K562 (cell line): ENCODE results near the gene VWC2L. TPM values are rescaled to one million over a fixed set of nuclear protein-coding genes. Genes with fewer than 3 reads are reported as not detected.

Experiments
- ATAC-seq: fragments of 200-7000 bp; cut with Tn5 transposase; 3 replicates; pipeline ENCODE4 v1.9.1; 2020; ENCODE audit warnings: moderate library complexity
- BruUV-seq: library from RNA; stranded (reverse); fragments of 400-500 nt; replicated peaks from 2 replicates; lab custom pipeline; 2021; lab: Mats Ljungman, UMichigan
- CTCF ChIA-PET: fragments of 300-600 bp; formaldehyde crosslinking; extraction: SDS; loops from one replicate; lab custom pipeline; 2021; ENCODE audit warnings: low intra/inter-chr PET ratio; lab: Yijun Ruan, JAX
- POLR2A ChIA-PET: fragments of 300-600, 350-650 bp; sonication (Branson Sonifier 250); formaldehyde crosslinking; extraction: SDS; loops from one replicate; lab custom pipeline; 2021; ENCODE audit warnings: antibody characterized with exemption, inconsistent platforms; lab: Yijun Ruan, JAX
- DNase-seq, 4 experiments: peaks; one replicate each; pipeline versions ENCODE4 v3.0.0 to v3.0.0-alpha.2; 2011 to 2018; ENCODE audit warnings: low spot score in 3 of 4, mixed read lengths in 3 of 4; ENCODE audit errors: extremely low read depth in 1 of 4
- FAIRE-seq: peaks from 2 replicates; lab custom pipeline; 2011; peaks lifted over from hg19 to GRCh38; lab: Jason Lieb, UNC
- H2AFZ ChIP-seq: 2 replicates; pipeline ENCODE4 v1.6.0; 2011; ENCODE audit warnings: low read depth, low read length, control low read depth, inconsistent platforms
- H3K27ac ChIP-seq: fragments of 200-600 bp; 3 replicates; pipeline ENCODE4 v1.8.0; 2011; ENCODE audit warnings: low read depth, mild to moderate bottlenecking, control low read depth, inconsistent platforms, low read length, moderate library complexity, mixed read lengths; ENCODE audit errors: extremely low read depth
- H3K27me3 ChIP-seq, 2 experiments: fragments of 300-600 bp in 1 of 2; 2 replicates in 1 of 2; 3 replicates in 1 of 2; pipeline versions ENCODE4 v1.6.0 to v1.8.0; 2011; ENCODE audit warnings: inconsistent platforms in 2 of 2, low read length in 2 of 2, mild to moderate bottlenecking in 1 of 2, mixed read lengths in 1 of 2, moderate library complexity in 1 of 2; ENCODE audit not compliant: control insufficient read depth in 2 of 2, insufficient read depth in 2 of 2
- H3K36me3 ChIP-seq: fragments of 300-600 bp; 3 replicates; pipeline ENCODE4 v1.8.0; 2011; ENCODE audit warnings: mild to moderate bottlenecking, low read length, inconsistent platforms; ENCODE audit not compliant: control insufficient read depth, insufficient read depth
- H3K4me1 ChIP-seq, 2 experiments: fragments of 200-600 bp in 1 of 2; replicated peaks in 1 of 2; 2 replicates in 1 of 2; 3 replicates in 1 of 2; pipeline versions ENCODE4 v1.5.1 to v1.8.0; 2011; ENCODE audit warnings: inconsistent platforms in 2 of 2, low read length in 2 of 2, mild to moderate bottlenecking in 1 of 2, mixed read lengths in 1 of 2, moderate library complexity in 1 of 2; ENCODE audit not compliant: control insufficient read depth in 2 of 2, insufficient read depth in 2 of 2
- H3K4me2 ChIP-seq: 2 replicates; pipeline ENCODE4 v1.6.1; 2011; ENCODE audit warnings: low read length, control low read depth, inconsistent platforms, mixed read lengths; ENCODE audit not compliant: insufficient read depth
- H3K4me3 ChIP-seq: fragments of 200-600 bp; sonication (generic), shearing (Covaris generic); 2 replicates; pipeline ENCODE4 v1.5.1; 2016; ENCODE audit warnings: control low read depth, inconsistent platforms
- H3K79me2 ChIP-seq: fragments of 200-600 bp; 3 replicates; pipeline ENCODE4 v1.8.0; 2011; ENCODE audit warnings: low read length, inconsistent platforms; ENCODE audit not compliant: control insufficient read depth, insufficient read depth
- H3K9ac ChIP-seq, 2 experiments: 2 replicates each; pipeline versions ENCODE4 v1.6.0 to v1.6.1; 2011; ENCODE audit warnings: low read depth in 2 of 2, low read length in 2 of 2, control low read depth in 1 of 2, inconsistent platforms in 1 of 2, mild to moderate bottlenecking in 1 of 2, mixed read lengths in 1 of 2; ENCODE audit not compliant: insufficient read depth in 1 of 2
- H3K9me1 ChIP-seq: one replicate; pipeline ENCODE4 v1.6.0; 2011; ENCODE audit warnings: inconsistent platforms, mild to moderate bottlenecking, low read length, moderate library complexity; ENCODE audit not compliant: control insufficient read depth, insufficient read depth
- H3K9me3 ChIP-seq: replicated peaks from 2 replicates; pipeline ENCODE4 v1.5.1; 2011; ENCODE audit warnings: low read depth, low read length, inconsistent platforms; ENCODE audit not compliant: control insufficient read depth, insufficient read depth
- H4K20me1 ChIP-seq: replicated peaks from 2 replicates; pipeline ENCODE4 v1.6.1; 2011; ENCODE audit warnings: low read length, inconsistent platforms, mixed read lengths; ENCODE audit not compliant: control insufficient read depth, insufficient read depth
- CBX1 ChIP-seq: sonication (generic); IDR thresholded peaks from 2 replicates; pipeline ENCODE4 v1.6.1; 2016; ENCODE audit warnings: antibody characterized with exemption, low read depth, mild to moderate bottlenecking
- CHD4 ChIP-seq: fragments of 200-600 bp; sonication (generic); IDR thresholded peaks from 3 replicates; pipeline ENCODE4 v1.6.1; 2012; ENCODE audit warnings: low read depth, mild to moderate bottlenecking, mixed read lengths, low read length, inconsistent platforms; ENCODE audit not compliant: insufficient read depth, insufficient replicate concordance, poor library complexity, severe bottlenecking
- CLOCK ChIP-seq: fragments of 250-450 bp; sonication (Bioruptor Pico); IDR thresholded peaks from 2 replicates; pipeline ENCODE4 v1.4.0; 2020; ENCODE audit warnings: mild to moderate bottlenecking, moderate library complexity, borderline replicate concordance
- ETV6 ChIP-seq, 3 experiments: fragments of 150-350 bp in 1 of 3; sonication (generic) in 1 of 3; formaldehyde crosslinking in 1 of 3; IDR thresholded peaks; 2 replicates each; pipeline versions ENCODE4 v1.6.1 to v1.8.0; 2014 to 2022; ENCODE audit warnings: borderline replicate concordance in 2 of 3, low read depth in 2 of 3, antibody characterized with exemption in 1 of 3, low read length in 1 of 3, mild to moderate bottlenecking in 1 of 3, missing genetic modification reagents in 1 of 3
- HDAC6 ChIP-seq: IDR thresholded peaks from 2 replicates; pipeline ENCODE4 v1.6.1; 2012; ENCODE audit warnings: low read depth, mild to moderate bottlenecking, control low read depth, inconsistent platforms, low read length, moderate library complexity
- ID3 ChIP-seq, 2 experiments: fragments of 250-450 bp in 1 of 2; fragments of 450-650 bp in 1 of 2; sonication (Bioruptor Pico) in 1 of 2; IDR thresholded peaks; 2 replicates each; pipeline versions ENCODE4 v1.6.1 to v1.8.0; 2016 to 2021; ENCODE audit warnings: mild to moderate bottlenecking in 2 of 2, moderate library complexity in 2 of 2, missing compliant biosample characterization in 1 of 2, missing genetic modification characterization in 1 of 2
- NONO ChIP-seq, 2 experiments: fragments of 200-400 bp in 1 of 2; fragments of 450-650 bp in 1 of 2; formaldehyde crosslinking in 1 of 2; IDR thresholded peaks; 2 replicates each; pipeline ENCODE4 v1.6.1; 2017; ENCODE audit warnings: low read depth in 2 of 2, mild to moderate bottlenecking in 2 of 2, moderate library complexity in 2 of 2, low read length in 1 of 2
- NRF1 ChIP-seq, 2 experiments: fragments of 450-650 bp; IDR thresholded peaks in 1 of 2; conservative IDR thresholded peaks in 1 of 2; 2 replicates each; pipeline ENCODE4 v1.6.1; 2014; ENCODE audit warnings: mild to moderate bottlenecking in 2 of 2
- SMAD2 ChIP-seq: fragments of 150-350 bp; IDR thresholded peaks from 2 replicates; pipeline ENCODE4 v1.6.1; 2014; ENCODE audit warnings: low read depth, mild to moderate bottlenecking, low read length
- SOX6 ChIP-seq: fragments of 450-650 bp; IDR thresholded peaks from 2 replicates; pipeline ENCODE4 v1.6.1; 2014; ENCODE audit warnings: mild to moderate bottlenecking
- XRCC4 ChIP-seq: IDR thresholded peaks from one replicate; pipeline ENCODE4 v1.6.1; 2011; ENCODE audit not compliant: insufficient read depth, insufficient read length; ENCODE audit errors: extremely low read depth
- ZNF584 ChIP-seq: fragments of 200-800 bp; sonication (Bioruptor generic); IDR thresholded peaks from 2 replicates; pipeline ENCODE4 v1.6.1; 2016; ENCODE audit warnings: low read depth, mild to moderate bottlenecking, missing genetic modification characterization, missing compliant biosample characterization
- WGBS: fragments of 100-300 bp; shearing (Covaris generic); methylation state at CpG from one replicate; pipeline ENCODE4 v1.1.6; 2016; ENCODE audit warnings: low coverage, mixed read lengths; ENCODE audit not compliant: insufficient coverage; ENCODE audit errors: missing lambda C conversion rate; 5-methylcytosine and 5-hydroxymethylcytosine counted together
- in situ Hi-C: fragments of 300-500 bp; cut with MboI; formaldehyde crosslinking; loops from 4 replicates; pipeline ENCODE4 v1.15.0; 2018; ENCODE audit warnings: inconsistent platforms, mixed read lengths
- intact Hi-C: fragments of 100-400 bp; cut with micrococcal nuclease; formaldehyde crosslinking; loops from 2 replicates; pipeline ENCODE4 v1.14.2; 2022
- polyA plus RNA-seq, 8 experiments: library from polyadenylated mRNA; depleted of rRNA in 4 of 8; stranded (reverse) in 5 of 8; unstranded in 3 of 8; fragments of >200 nt; fragmentation: Nextera tagmentation in 2 of 8; fragmentation: Illumina TruSeq in 1 of 8; extraction: Ambion mirVana in 2 of 8; extraction: Trizol in 1 of 8; gene quantifications; 2 replicates each; pipeline versions ENCODE4 v1.2.1 to v1.2.3, GENCODE V29; 2011 to 2014; ENCODE audit warnings: inconsistent platforms in 1 of 8, missing spikeins in 1 of 8
- total RNA-seq, 7 experiments: library from RNA; depleted of rRNA in 6 of 7; stranded (reverse); fragments of >200 nt in 6 of 7; fragmentation: Illumina TruSeq in 2 of 7; extraction: Trizol in 2 of 7; gene quantifications; 2 replicates each; pipeline versions ENCODE4 v1.2.1 to v1.2.3, GENCODE V29; 2011 to 2021; ENCODE audit warnings: low replicate concordance in 1 of 7

The VWC2L gene
- total and polyA plus RNA-seq, 9 of the 15 experiments (the other 6 are each of a cell fraction or from before 2014, with no cell fraction given) = not detected

- H3K36me3 ChIP-seq = no peaks in the 10 kb centered on the region
- H3K9me3 ChIP-seq = no peaks in the 10 kb centered on the region
- no peak for DNase-seq
- FAIRE-seq = no peak
- H3K27me3 ChIP-seq = no peaks in the 10 kb centered on the region
- H3K9me1 ChIP-seq = no peaks in the 10 kb centered on the region
- intact Hi-C loops = no loop called here
- no peak overlapping the region for H3K9ac ChIP-seq
- TF ChIP-seq HDAC6 = no peak
- in situ Hi-C loops = no loop called here
- H3K4me1 ChIP-seq = no peaks in the 10 kb centered on the region
- H3K4me3 ChIP-seq = no peak overlapping the region
- no peak overlapping the region for H3K27ac ChIP-seq
- POLR2A ChIA-PET = no interaction called here
- CTCF ChIA-PET = no interaction called here
- no peak for ATAC-seq
- BruUV-seq = no TSS peak
- WGBS = no CpG with 5 or more reads among the region's 1 CpG
- no peaks in the 10 kb centered on the region for H3K79me2 ChIP-seq
- no peaks in the 10 kb centered on the region for H4K20me1 ChIP-seq
- no peak overlapping the region for H3K4me2 ChIP-seq
- no peak overlapping the region for H2AFZ ChIP-seq
Measured at GRCh38 chr2:214565246-214565645, 154.4 kb downstream of the VWC2L start.

- no peak for FAIRE-seq
- Histone ChIP-seq H3K9me1 (no peaks in the 10 kb centered on the region), H3K36me3 (no peaks in the 10 kb centered on the region), H3K4me3 (no peak overlapping the region), H3K27me3 (no peaks in the 10 kb centered on the region), H3K4me2 (no peak overlapping the region), H3K27ac (no peak overlapping the region), H3K79me2 (no peaks in the 10 kb centered on the region), H2AFZ (no peak overlapping the region), H4K20me1 (no peaks in the 10 kb centered on the region), H3K9me3 (no peaks in the 10 kb centered on the region), H3K9ac (no peak overlapping the region), H3K4me1 (no peaks in the 10 kb centered on the region)
- no peak for DNase-seq
- whole genome bisulfite sequencing = 0% methylated on average over 1 of the region's 1 CpG
- in situ Hi-C loops (no loop called here), intact Hi-C loops (no loop called here)
- ChIA-PET CTCF (no interaction called here), POLR2A (interaction anchor here (0.6 to 0.9 kb wide), 2 partner anchors 10 to 828 kb away, joined by 3 read pairs; no protein-coding TSS in a partner anchor)
- no peak for ATAC-seq
- BruUV-seq = no TSS peak
- TF ChIP-seq ZNF584 (CRISPR knock-in tag) (no peak), NONO (IDR thresholded peaks at IDR 0.05; ENCODE audit: low read depth in 2 of 2, low read length in 1 of 2) (no peak), ID3 (CRISPR knock-in tag; IDR thresholded peaks at IDR 0.05) (no peak), ID3 (tag; IDR thresholded peaks at IDR 0.05) (no peak), CBX1 (no peak), NRF1 (conservative IDR thresholded peaks at IDR 0.05 in 1 of 2, IDR thresholded peaks at IDR 0.05 in 1 of 2) (no peak), XRCC4 (no peak), SMAD2 (no peak), SOX6 (no peak), CLOCK (CRISPR knock-in tag) (no peak), CHD4 (no peak), ETV6 (IDR thresholded peaks at IDR 0.05; ENCODE audit: borderline replicate concordance in 1 of 2, low read depth in 2 of 2, low read length in 1 of 2) (no peak), ETV6 (CRISPR knock-in tag; IDR thresholded peaks at IDR 0.05; ENCODE audit: borderline replicate concordance) (no peak)
Measured at GRCh38 chr2:214566457-214566856, 155.6 kb downstream of the VWC2L start.
